Fibroblast of lung (primary cell): ENCODE measurements around the gene AOX1. TPM values are rescaled to one million over a fixed set of nuclear protein-coding genes. Genes with fewer than 3 reads are reported as not detected.
"Not testable (repeated sequence)": the region's sequence is repeated elsewhere in the genome, so short reads cannot be mapped to it uniquely, and the experiment has no call there.

Experiments used
- DNase-seq, 2 donors: peaks; one replicate each; pipeline versions ENCODE4 v3.0.0 to v3.0.0-alpha.2; 2010; ENCODE audit warnings: low read depth in 2 of 2
- H2AFZ ChIP-seq: 2 replicates; pipeline ENCODE4 v1.5.1; 2012; ENCODE audit warnings: low read length, control low read depth, inconsistent platforms
- H3K27ac ChIP-seq: 2 replicates; pipeline ENCODE4 v1.5.1; 2011; ENCODE audit warnings: low read length, control low read depth; ENCODE audit not compliant: insufficient read depth
- H3K27me3 ChIP-seq: 2 replicates; pipeline ENCODE4 v1.5.1; 2011; ENCODE audit warnings: mild to moderate bottlenecking, low read length; ENCODE audit not compliant: control insufficient read depth, insufficient read depth
- H3K36me3 ChIP-seq: 2 replicates; pipeline ENCODE4 v1.5.1; 2011; ENCODE audit warnings: low read length; ENCODE audit not compliant: control insufficient read depth, insufficient read depth
- H3K4me1 ChIP-seq: 2 replicates; pipeline ENCODE4 v1.5.1; 2011; ENCODE audit warnings: low read length; ENCODE audit not compliant: control insufficient read depth, insufficient read depth; ENCODE audit errors: extremely low read depth
- H3K4me2 ChIP-seq: 2 replicates; pipeline ENCODE4 v1.5.1; 2011; ENCODE audit warnings: low read length, control low read depth; ENCODE audit not compliant: insufficient read depth; ENCODE audit errors: extremely low read depth
- H3K4me3 ChIP-seq, 4 experiments: fragments of 200-600 bp in 1 of 4; sonication (generic) in 1 of 4; replicated peaks in 1 of 4; 2 replicates each; pipeline ENCODE4 v1.5.1; 2011 to 2016; ENCODE audit warnings: low read length in 4 of 4, low read depth in 3 of 4, mild to moderate bottlenecking in 3 of 4, control low read depth in 2 of 4, inconsistent platforms in 1 of 4, mixed read lengths in 1 of 4; ENCODE audit not compliant: insufficient read depth in 1 of 4; ENCODE audit errors: control extremely low read depth in 1 of 4
- H3K79me2 ChIP-seq: 2 replicates; pipeline ENCODE4 v1.5.1; 2012; ENCODE audit warnings: mild to moderate bottlenecking, low read length, inconsistent platforms; ENCODE audit not compliant: control insufficient read depth, insufficient read depth
- H3K9ac ChIP-seq: 2 replicates; pipeline ENCODE4 v1.5.1; 2011; ENCODE audit warnings: mild to moderate bottlenecking, low read length, control low read depth; ENCODE audit not compliant: insufficient read depth
- H3K9me3 ChIP-seq: 2 replicates; pipeline ENCODE4 v1.5.1; 2012; ENCODE audit warnings: low read depth, low read length; ENCODE audit not compliant: control insufficient read depth, insufficient read depth
- H4K20me1 ChIP-seq: 2 replicates; pipeline ENCODE4 v1.5.1; 2011; ENCODE audit warnings: low read length; ENCODE audit not compliant: control insufficient read depth, insufficient read depth; ENCODE audit errors: extremely low read depth
- CTCF ChIP-seq, 2 donors: IDR thresholded peaks in 1 of 2; conservative IDR thresholded peaks in 1 of 2; 1 replicate in 1 of 2; 2 replicates in 1 of 2; pipeline ENCODE4 v1.5.1; 2011 to 2012; ENCODE audit warnings: low read length in 2 of 2, control low read depth in 1 of 2, inconsistent platforms in 1 of 2, low read depth in 1 of 2, mild to moderate bottlenecking in 1 of 2
- EZH2 ChIP-seq: IDR thresholded peaks from 2 replicates; pipeline ENCODE4 v1.5.1; 2012; ENCODE audit warnings: low read length, control low read depth, mild to moderate bottlenecking; ENCODE audit errors: missing control alignments
- polyA plus RNA-seq, 2 donors: library from polyadenylated mRNA; depleted of rRNA in 1 of 2; stranded (reverse) in 1 of 2; unstranded in 1 of 2; fragments of >200 nt; gene quantifications; 2 replicates each; pipeline ENCODE4 v1.2.1, GENCODE V29; 2011 to 2012; ENCODE audit warnings: missing spikeins in 1 of 2
- total RNA-seq: library from RNA; depleted of rRNA; stranded (reverse); fragments of >200 nt; gene quantifications from 2 replicates; pipeline ENCODE4 v1.2.1, GENCODE V29; 2014

Gene AOX1
- total and polyA plus RNA-seq, 2 donors (not counting 1 experiment from before 2014, with no cell fraction given) = 39.4 to 65.1 TPM

- Histone ChIP-seq H3K4me3 (no peak overlapping the region), H3K27ac (no peak overlapping the region), H2AFZ (no peak overlapping the region), H4K20me1 (no peaks in the 10 kb centered on the region), H3K9ac (no peak overlapping the region), H3K4me2 (no peak overlapping the region), H3K36me3 (no peaks in the 10 kb centered on the region), H3K9me3 (no peaks in the 10 kb centered on the region), H3K79me2 (no peaks in the 10 kb centered on the region), H3K27me3 (no peaks in the 10 kb centered on the region), H3K4me1 (no peaks in the 10 kb centered on the region)
- DNase-seq = no peak
- TF ChIP-seq EZH2 (no peak), CTCF (conservative IDR thresholded peaks at IDR 0.05 in 1 of 2, IDR thresholded peaks at IDR 0.05 in 1 of 2; ENCODE audit: low read depth in 1 of 2, low read length in 2 of 2) (no peak)
These were observed 93.3 kb downstream of the AOX1 start for GRCh38 chr2:200679127-200679526.

- TF ChIP-seq CTCF (conservative IDR thresholded peaks at IDR 0.05 in 1 of 2, IDR thresholded peaks at IDR 0.05 in 1 of 2; ENCODE audit: low read depth in 1 of 2, low read length in 2 of 2) = no peak
- no peak for TF ChIP-seq EZH2
- Histone ChIP-seq H3K27me3 (no peaks in the 10 kb centered on the region), H2AFZ (no peak overlapping the region), H3K9me3 (no peaks in the 10 kb centered on the region), H3K9ac (no peak overlapping the region), H4K20me1 (no peaks in the 10 kb centered on the region), H3K36me3 (no peaks in the 10 kb centered on the region), H3K4me3 (no peak overlapping the region), H3K27ac (no peak overlapping the region), H3K79me2 (no peaks in the 10 kb centered on the region), H3K4me2 (no peak overlapping the region), H3K4me1 (no peaks in the 10 kb centered on the region)
- DNase-seq = peak in 1 of 2 donors; percentile 10
These were observed 93.7 kb downstream of the AOX1 start for GRCh38 chr2:200679535-200679934.

GRCh38 chr2:200681697-200682096, 95.9 kb downstream of the AOX1 start:
- H3K9me3 ChIP-seq = no peaks in the 10 kb centered on the region
- H3K27me3 ChIP-seq = peaks cover 4% of the 10 kb centered on the region
- H3K9ac ChIP-seq = no peak overlapping the region
- TF ChIP-seq CTCF (conservative IDR thresholded peaks at IDR 0.05 in 1 of 2, IDR thresholded peaks at IDR 0.05 in 1 of 2; ENCODE audit: low read depth in 1 of 2, low read length in 2 of 2) = no peak
- TF ChIP-seq EZH2 = no peak
- peak; percentile 13 to 24 for DNase-seq
- H3K4me2 ChIP-seq = no peak overlapping the region
- no peak overlapping the region for H3K4me3 ChIP-seq
- no peaks in the 10 kb centered on the region for H3K79me2 ChIP-seq
- H4K20me1 ChIP-seq = no peaks in the 10 kb centered on the region
- no peaks in the 10 kb centered on the region for H3K36me3 ChIP-seq
- no peak overlapping the region for H3K27ac ChIP-seq
- no peaks in the 10 kb centered on the region for H3K4me1 ChIP-seq
- no peak overlapping the region for H2AFZ ChIP-seq

- not testable (repeated sequence) for H3K9ac ChIP-seq, H3K27ac ChIP-seq, H3K79me2 ChIP-seq, H3K9me3 ChIP-seq, H3K27me3 ChIP-seq, H3K4me2 ChIP-seq, H4K20me1 ChIP-seq, H2AFZ ChIP-seq, DNase-seq, H3K4me1 ChIP-seq, H3K36me3 ChIP-seq, H3K4me3 ChIP-seq
These were observed 96.6 kb downstream of the AOX1 start for GRCh38 chr2:200682407-200682806.
